Astrocyte (in vitro differentiated cells and primary cell): ENCODE measurements around the gene ZCCHC3. TPM values are rescaled to one million over a fixed set of nuclear protein-coding genes. Genes with fewer than 3 reads are reported as not detected.
A peak's percentile ranks its signal among the peaks of the same experiment; 100 is the strongest.

Source experiments
- DNase-seq: peaks from one replicate; pipeline ENCODE4 v3.0.0-alpha.2; 2010; ENCODE audit warnings: low read depth
- FAIRE-seq: peaks from 2 replicates; lab custom pipeline; 2011; peaks lifted over from hg19 to GRCh38; lab: Jason Lieb, UNC
- H2AFZ ChIP-seq: 2 replicates; pipeline ENCODE4 v1.6.0; 2012; ENCODE audit warnings: low read depth, low read length, inconsistent platforms
- H3K27ac ChIP-seq: 2 replicates; pipeline ENCODE4 v1.5.1; 2011; ENCODE audit warnings: low read depth, low read length, inconsistent platforms
- H3K27me3 ChIP-seq: 2 replicates; pipeline ENCODE4 v1.6.0; 2011; ENCODE audit warnings: low read length, inconsistent platforms; ENCODE audit not compliant: insufficient read depth
- H3K36me3 ChIP-seq: 2 replicates; pipeline ENCODE4 v1.5.1; 2011; ENCODE audit warnings: low read length, inconsistent platforms; ENCODE audit not compliant: insufficient read depth
- H3K4me1 ChIP-seq: 2 replicates; pipeline ENCODE4 v1.5.1; 2011; ENCODE audit warnings: low read length, inconsistent platforms; ENCODE audit not compliant: insufficient read depth
- H3K4me2 ChIP-seq: 2 replicates; pipeline ENCODE4 v1.6.0; 2012; ENCODE audit warnings: low read length, inconsistent platforms
- H3K4me3 ChIP-seq: 2 replicates; pipeline ENCODE4 v1.5.1; 2011; ENCODE audit warnings: low read depth, mild to moderate bottlenecking, low read length, inconsistent platforms; ENCODE audit not compliant: insufficient read depth
- H3K79me2 ChIP-seq: 2 replicates; pipeline ENCODE4 v1.6.0; 2012; ENCODE audit warnings: mild to moderate bottlenecking, low read length, inconsistent platforms; ENCODE audit not compliant: insufficient read depth
- H3K9ac ChIP-seq: 2 replicates; pipeline ENCODE4 v1.6.0; 2012; ENCODE audit warnings: mild to moderate bottlenecking, low read length, inconsistent platforms
- H3K9me3 ChIP-seq: 2 replicates; pipeline ENCODE4 v1.5.1; 2012; ENCODE audit warnings: low read depth, mild to moderate bottlenecking, low read length, inconsistent platforms; ENCODE audit not compliant: insufficient read depth
- H4K20me1 ChIP-seq: 2 replicates; pipeline ENCODE4 v1.6.0; 2012; ENCODE audit warnings: low read length, inconsistent platforms; ENCODE audit not compliant: insufficient read depth
- H3K27ac Mint-ChIP-seq: one replicate; pipeline ENCODE4 v1.8.0; 2021; ENCODE audit warnings: mild to moderate bottlenecking, mixed read lengths; ENCODE audit not compliant: unreplicated experiment
- H3K27me3 Mint-ChIP-seq: one replicate; pipeline ENCODE4 v1.8.0; 2021; ENCODE audit warnings: low read depth, mixed read lengths; ENCODE audit not compliant: unreplicated experiment
- H3K36me3 Mint-ChIP-seq: one replicate; pipeline ENCODE4 v1.8.0; 2021; ENCODE audit warnings: low read depth, mixed read lengths; ENCODE audit not compliant: unreplicated experiment
- H3K4me1 Mint-ChIP-seq: one replicate; pipeline ENCODE4 v1.8.0; 2021; ENCODE audit warnings: low read depth, mixed read lengths; ENCODE audit not compliant: unreplicated experiment
- H3K4me3 Mint-ChIP-seq: one replicate; pipeline ENCODE4 v1.8.0; 2021; ENCODE audit warnings: mild to moderate bottlenecking, moderate library complexity, mixed read lengths; ENCODE audit not compliant: unreplicated experiment
- H3K9me3 Mint-ChIP-seq: one replicate; pipeline ENCODE4 v1.8.0; 2021; ENCODE audit warnings: mild to moderate bottlenecking, mixed read lengths; ENCODE audit not compliant: unreplicated experiment
- CTCF ChIP-seq: IDR thresholded peaks from 2 replicates; pipeline ENCODE4 v1.5.1; 2011; ENCODE audit warnings: low read depth, mild to moderate bottlenecking, inconsistent platforms, low read length, moderate library complexity; ENCODE audit not compliant: insufficient read depth
- EZH2 ChIP-seq: IDR thresholded peaks from 2 replicates; pipeline ENCODE4 v1.6.1; 2012; ENCODE audit warnings: mild to moderate bottlenecking, low read length, inconsistent platforms; ENCODE audit not compliant: insufficient read depth
- total RNA-seq: library from RNA; stranded (reverse); gene quantifications from 2 replicates; pipeline ENCODE4 v1.2.1, GENCODE V29; 2021

ZCCHC3 gene
- total RNA-seq, 1 donor from 2014 or later, result 18.6 TPM

- Histone ChIP-seq H4K20me1 (peaks cover 33% of the 10 kb centered on the region), H2AFZ (no peak overlapping the region), H3K4me3 (peak overlapping the region; percentile 96), H3K27ac (peak overlapping the region; percentile 93), H3K9me3 (no peaks in the 10 kb centered on the region), H3K4me1 (peaks cover 26% of the 10 kb centered on the region), H3K36me3 (no peaks in the 10 kb centered on the region), H3K9ac (peak overlapping the region; percentile 94), H3K27me3 (no peaks in the 10 kb centered on the region), H3K79me2 (peaks cover 48% of the 10 kb centered on the region), H3K4me2 (peak overlapping the region; percentile 99)
- H3K27me3 Mint-ChIP-seq, result no peaks in the 10 kb centered on the region
- FAIRE-seq (no peak), DNase-seq (no peak)
- no peak for TF ChIP-seq CTCF
- no peak for TF ChIP-seq EZH2
- H3K4me3 Mint-ChIP-seq, result peak overlapping the region; percentile 98
- no peaks in the 10 kb centered on the region for H3K9me3 Mint-ChIP-seq
- H3K27ac Mint-ChIP-seq, result peak overlapping the region; percentile 83
- H3K36me3 Mint-ChIP-seq, result no peaks in the 10 kb centered on the region
- peaks cover 27% of the 10 kb centered on the region for H3K4me1 Mint-ChIP-seq
Observed at GRCh38 chr20:298776-299391, 1.5 kb downstream of the ZCCHC3 start.

- no peak for TF ChIP-seq CTCF
- no peak for TF ChIP-seq EZH2
- H3K4me3 ChIP-seq, result peak overlapping the region; percentile 96
- FAIRE-seq, result no peak
- no peaks in the 10 kb centered on the region for H3K27me3 ChIP-seq
- Mint-ChIP-seq H3K27ac (peak overlapping the region; percentile 84), H3K9me3 (no peaks in the 10 kb centered on the region), H3K4me1 (peaks cover 27% of the 10 kb centered on the region), H3K36me3 (no peaks in the 10 kb centered on the region), H3K27me3 (no peaks in the 10 kb centered on the region), H3K4me3 (peak overlapping the region; percentile 98)
- H3K4me1 ChIP-seq, result peaks cover 26% of the 10 kb centered on the region
- H2AFZ ChIP-seq, result no peak overlapping the region
- peaks cover 48% of the 10 kb centered on the region for H3K79me2 ChIP-seq
- peak overlapping the region; percentile 99 for H3K4me2 ChIP-seq
- no peak overlapping the region for H3K27ac ChIP-seq
- H3K9ac ChIP-seq, result peak overlapping the region; percentile 31
- H4K20me1 ChIP-seq, result peaks cover 33% of the 10 kb centered on the region
- no peak for DNase-seq
- no peaks in the 10 kb centered on the region for H3K9me3 ChIP-seq
- H3K36me3 ChIP-seq, result no peaks in the 10 kb centered on the region
Observed at GRCh38 chr20:300345-300990, 3.1 kb downstream of the ZCCHC3 start.
